Neural crest cell (in vitro differentiated cells): ENCODE results near the gene TNIP2. TPM values are rescaled to one million over a fixed set of nuclear protein-coding genes. Genes with fewer than 3 reads are reported as not detected.

Source experiments
- DNase-seq: peaks from one replicate; pipeline ENCODE4 v3.0.0; 2021; ENCODE audit warnings: low read depth, mixed read lengths, low spot score
- H3K27ac Mint-ChIP-seq: one replicate; pipeline ENCODE4 v1.8.0; 2021; ENCODE audit warnings: mild to moderate bottlenecking, mixed read lengths; ENCODE audit not compliant: unreplicated experiment
- H3K27me3 Mint-ChIP-seq: 2 replicates; pipeline ENCODE4 v1.8.0; 2021; ENCODE audit warnings: low read depth, mild to moderate bottlenecking, mixed read lengths
- H3K36me3 Mint-ChIP-seq: 2 replicates; pipeline ENCODE4 v1.8.0; 2021; ENCODE audit warnings: low read depth, mild to moderate bottlenecking, mixed read lengths
- H3K4me1 Mint-ChIP-seq: 2 replicates; pipeline ENCODE4 v1.8.0; 2021; ENCODE audit warnings: mixed read lengths
- H3K4me3 Mint-ChIP-seq: one replicate; pipeline ENCODE4 v1.8.0; 2021; ENCODE audit warnings: mild to moderate bottlenecking, mixed read lengths
- H3K9me3 Mint-ChIP-seq: 2 replicates; pipeline ENCODE4 v1.8.0; 2021; ENCODE audit warnings: mixed read lengths
- total RNA-seq: library from RNA; stranded (reverse); gene quantifications from 2 replicates; pipeline ENCODE4 v1.2.1, GENCODE V29; 2021
- TF ChIP-seq, protein P1 (sequence below): fragments of 200-600 bp; sonication (generic); conservative IDR thresholded peaks from 2 replicates; pipeline ENCODE4 v1.5.0; 2021; ENCODE audit warnings: antibody characterized with exemption, mild to moderate bottlenecking

The TNIP2 gene
- total RNA-seq, 1 donor from 2014 or later: 25.1 TPM

DNA sequence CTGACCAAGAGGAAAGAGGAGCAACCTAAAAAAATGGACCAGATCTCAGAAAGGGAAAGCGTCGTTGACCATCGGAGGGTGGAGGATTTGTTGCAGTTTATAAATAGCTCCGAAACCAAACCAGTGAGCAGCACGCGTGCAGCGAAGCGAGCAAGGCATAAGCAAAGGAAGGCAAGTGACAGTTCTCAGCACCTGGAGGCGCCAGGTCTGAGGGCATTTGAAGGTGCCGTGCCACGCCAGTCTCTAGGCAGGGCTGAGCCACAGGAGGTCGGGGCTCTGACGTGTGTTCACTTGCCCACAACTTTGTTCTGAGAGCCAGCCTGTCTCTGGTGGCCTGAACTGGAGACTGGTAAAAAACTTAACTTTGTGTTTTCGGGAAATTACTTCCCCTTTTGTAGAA is 59.7 kb downstream of the TNIP2 start:
- TF ChIP-seq, protein P1, sequence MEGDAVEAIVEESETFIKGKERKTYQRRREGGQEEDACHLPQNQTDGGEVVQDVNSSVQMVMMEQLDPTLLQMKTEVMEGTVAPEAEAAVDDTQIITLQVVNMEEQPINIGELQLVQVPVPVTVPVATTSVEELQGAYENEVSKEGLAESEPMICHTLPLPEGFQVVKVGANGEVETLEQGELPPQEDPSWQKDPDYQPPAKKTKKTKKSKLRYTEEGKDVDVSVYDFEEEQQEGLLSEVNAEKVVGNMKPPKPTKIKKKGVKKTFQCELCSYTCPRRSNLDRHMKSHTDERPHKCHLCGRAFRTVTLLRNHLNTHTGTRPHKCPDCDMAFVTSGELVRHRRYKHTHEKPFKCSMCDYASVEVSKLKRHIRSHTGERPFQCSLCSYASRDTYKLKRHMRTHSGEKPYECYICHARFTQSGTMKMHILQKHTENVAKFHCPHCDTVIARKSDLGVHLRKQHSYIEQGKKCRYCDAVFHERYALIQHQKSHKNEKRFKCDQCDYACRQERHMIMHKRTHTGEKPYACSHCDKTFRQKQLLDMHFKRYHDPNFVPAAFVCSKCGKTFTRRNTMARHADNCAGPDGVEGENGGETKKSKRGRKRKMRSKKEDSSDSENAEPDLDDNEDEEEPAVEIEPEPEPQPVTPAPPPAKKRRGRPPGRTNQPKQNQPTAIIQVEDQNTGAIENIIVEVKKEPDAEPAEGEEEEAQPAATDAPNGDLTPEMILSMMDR: no peak
- H3K4me1 Mint-ChIP-seq: no peaks in the 10 kb centered on the region
- H3K4me3 Mint-ChIP-seq: no peak overlapping the region
- peaks cover 33% of the 10 kb centered on the region for H3K36me3 Mint-ChIP-seq
- no peaks in the 10 kb centered on the region for H3K9me3 Mint-ChIP-seq
- no peak for DNase-seq
- peak overlapping the region; percentile 39 for H3K27ac Mint-ChIP-seq
- no peaks in the 10 kb centered on the region for H3K27me3 Mint-ChIP-seq

- Mint-ChIP-seq H3K27ac (no peak overlapping the region), H3K4me1 (no peaks in the 10 kb centered on the region), H3K9me3 (no peaks in the 10 kb centered on the region), H3K4me3 (no peak overlapping the region), H3K36me3 (peaks cover 31% of the 10 kb centered on the region), H3K27me3 (no peaks in the 10 kb centered on the region)
- TF ChIP-seq, protein P1: no peak
- DNase-seq: no peak
Measured at GRCh38 chr4:2695346-2696060, 60.6 kb downstream of the TNIP2 start.

DNA sequence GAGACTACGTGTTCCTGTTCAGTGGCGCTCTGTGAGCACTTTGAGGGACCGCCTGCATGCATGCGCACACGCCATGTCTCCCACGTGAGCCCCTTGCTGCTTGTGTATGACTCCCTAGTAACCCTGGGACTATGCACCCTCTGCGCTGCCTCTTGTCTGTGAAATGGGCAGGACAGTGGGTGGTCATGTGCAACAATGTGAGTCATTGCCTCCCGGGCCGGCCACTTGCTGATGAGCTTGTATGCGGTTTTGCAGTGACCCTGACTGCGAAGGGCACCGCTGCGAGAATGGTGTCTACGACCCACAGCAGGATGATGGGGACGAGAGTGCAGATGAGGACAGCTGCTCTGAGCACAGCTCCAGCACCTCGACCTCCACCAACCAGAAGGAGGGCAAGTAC is 61.4 kb downstream of the TNIP2 start:
- H3K4me1 Mint-ChIP-seq: no peaks in the 10 kb centered on the region
- peaks cover 31% of the 10 kb centered on the region for H3K36me3 Mint-ChIP-seq
- H3K27me3 Mint-ChIP-seq: no peaks in the 10 kb centered on the region
- DNase-seq: no peak
- TF ChIP-seq, protein P1: no peak
- no peak overlapping the region for H3K27ac Mint-ChIP-seq
- H3K9me3 Mint-ChIP-seq: no peaks in the 10 kb centered on the region
- no peak overlapping the region for H3K4me3 Mint-ChIP-seq

- peaks cover 36% of the 10 kb centered on the region for H3K36me3 Mint-ChIP-seq
- H3K27ac Mint-ChIP-seq: peak overlapping the region; percentile 74
- H3K27me3 Mint-ChIP-seq: no peaks in the 10 kb centered on the region
- H3K4me1 Mint-ChIP-seq: no peaks in the 10 kb centered on the region
- no peaks in the 10 kb centered on the region for H3K9me3 Mint-ChIP-seq
- H3K4me3 Mint-ChIP-seq: no peak overlapping the region
- no peak for DNase-seq
- TF ChIP-seq, protein P1: no peak
Measured at GRCh38 chr4:2691952-2692435, 64.1 kb downstream of the TNIP2 start.

Other genes starting within 250 kb of the TNIP2 start
- 45.5 and 45.8 TPM in 2 replicates for gene FAM193A, start 219.7 kb downstream of the TNIP2 start, total RNA-seq
- 34.8 and 39.1 TPM in 2 replicates for gene SH3BP2, start 36.7 kb upstream of the TNIP2 start, total RNA-seq
- gene ADD1, start 87.5 kb upstream of the TNIP2 start, total RNA-seq: 230 and 236 TPM in 2 replicates
- gene NOP14, start 207.1 kb upstream of the TNIP2 start, total RNA-seq: 46.6 and 49.2 TPM in 2 replicates
- gene GRK4, start 207.2 kb upstream of the TNIP2 start, total RNA-seq: 8.9 and 11.6 TPM in 2 replicates